OCI-LY7 (cell line): ENCODE measurements around the gene CTBP2. TPM values are rescaled to one million over a fixed set of nuclear protein-coding genes. Genes with fewer than 3 reads are reported as not detected.

Experiments
- BruUV-seq: library from RNA; stranded (reverse); fragments of 400-500 nt; replicated peaks from 2 replicates; lab custom pipeline; 2021; lab: Mats Ljungman, UMichigan
- CTCF ChIA-PET: fragments of 300-600 bp; sonication (Branson Sonifier 250); formaldehyde crosslinking; loops from one replicate; lab custom pipeline; 2022; ENCODE audit warnings: antibody characterized with exemption; ENCODE audit not compliant: unreplicated experiment; lab: Charles Lee
- POLR2A ChIA-PET: fragments of 300-600 bp; sonication (Branson Sonifier 250); formaldehyde crosslinking; loops from one replicate; lab custom pipeline; 2022; ENCODE audit warnings: antibody characterized with exemption; lab: Charles Lee
- DNase-seq: peaks from one replicate; pipeline ENCODE4 v3.0.0-alpha.2; 2015; ENCODE audit warnings: low spot score
- H2AFZ ChIP-seq: fragments of 200-600 bp; sonication (generic), shearing (Covaris generic); 2 replicates; pipeline ENCODE4 v1.6.1; 2014; ENCODE audit warnings: mild to moderate bottlenecking, antibody characterized with exemption, low read length, moderate library complexity
- H3K27ac ChIP-seq: fragments of 200-600 bp; sonication (generic); 2 replicates; pipeline ENCODE4 v1.5.1; 2014; ENCODE audit warnings: mixed run types, low read depth, mild to moderate bottlenecking, moderate library complexity, low read length, inconsistent platforms; ENCODE audit not compliant: poor library complexity, severe bottlenecking
- H3K36me3 ChIP-seq: fragments of 200-600 bp; sonication (generic); 2 replicates; pipeline ENCODE4 v1.6.1; 2014; ENCODE audit warnings: mild to moderate bottlenecking, antibody characterized with exemption, low read length, moderate library complexity, mixed read lengths; ENCODE audit not compliant: insufficient read depth
- H3K4me1 ChIP-seq: fragments of 200-600 bp; sonication (generic); 2 replicates; pipeline ENCODE4 v1.5.1; 2014; ENCODE audit warnings: mild to moderate bottlenecking, low read length; ENCODE audit not compliant: insufficient read depth, poor library complexity, severe bottlenecking
- H3K4me2 ChIP-seq: fragments of 200-600 bp; sonication (generic); 2 replicates; pipeline ENCODE4 v1.6.1; 2014; ENCODE audit warnings: mild to moderate bottlenecking, low read length
- H3K4me3 ChIP-seq: fragments of 200-600 bp; sonication (generic); 2 replicates; pipeline ENCODE4 v1.5.1; 2014; ENCODE audit warnings: mild to moderate bottlenecking, low read depth, low read length; ENCODE audit not compliant: poor library complexity, severe bottlenecking
- H3K79me2 ChIP-seq: fragments of 200-600 bp; sonication (generic); 2 replicates; pipeline ENCODE4 v1.6.1; 2016; ENCODE audit warnings: low read depth, mild to moderate bottlenecking, low read length, moderate library complexity, mixed read lengths; ENCODE audit not compliant: insufficient read depth
- H3K9me2 ChIP-seq: fragments of 200-600 bp; sonication (generic); 2 replicates; pipeline ENCODE4 v1.6.1; 2016; ENCODE audit warnings: mild to moderate bottlenecking, low read length, mixed read lengths; ENCODE audit not compliant: insufficient read depth
- H3K9me3 ChIP-seq: fragments of 200-600 bp; sonication (generic); 2 replicates; pipeline ENCODE4 v1.6.1; 2014; ENCODE audit warnings: mild to moderate bottlenecking, mixed run types, low read length, mixed read lengths
- H4K20me1 ChIP-seq: fragments of 200-600 bp; sonication (generic); 2 replicates; pipeline ENCODE4 v1.6.1; 2014; ENCODE audit warnings: mild to moderate bottlenecking, antibody characterized with exemption, low read length, moderate library complexity, mixed read lengths; ENCODE audit not compliant: insufficient read depth
- CTCF ChIP-seq: fragments of 200-600 bp; sonication (generic); conservative IDR thresholded peaks from 2 replicates; pipeline ENCODE4 v1.5.1; 2014; ENCODE audit warnings: mild to moderate bottlenecking, antibody characterized with exemption, low read length, moderate library complexity, mixed read lengths
- EZH2phosphoT487 ChIP-seq: fragments of 200-600 bp; sonication (generic); IDR thresholded peaks from 2 replicates; pipeline ENCODE4 v1.6.1; 2018; ENCODE audit warnings: low read depth, borderline replicate concordance, mild to moderate bottlenecking, mixed run types, antibody characterized with exemption, low read length, moderate library complexity, mixed read lengths
- intact Hi-C: fragments of 100-400 bp; cut with micrococcal nuclease; formaldehyde crosslinking; loops from one replicate; pipeline ENCODE4 v1.10.0; 2022; ENCODE audit not compliant: unreplicated experiment
- total RNA-seq, 2 experiments: library from RNA; depleted of rRNA in 1 of 2; stranded (reverse); fragments of >200 nt in 1 of 2; shearing (Covaris generic) in 1 of 2; gene quantifications; 2 replicates each; pipeline ENCODE4 v1.2.3, GENCODE V29; 2014 to 2022

The CTBP2 gene
- total RNA-seq, 2 experiments from 2014 or later = not detected

- H4K20me1 ChIP-seq = no peaks in the 10 kb centered on the region
- CTCF ChIA-PET = no interaction called here
- no peaks in the 10 kb centered on the region for H3K79me2 ChIP-seq
- no peak overlapping the region for H2AFZ ChIP-seq
- H3K4me1 ChIP-seq = no peaks in the 10 kb centered on the region
- H3K4me2 ChIP-seq = no peak overlapping the region
- no peak overlapping the region for H3K27ac ChIP-seq
- no peak for TF ChIP-seq EZH2phosphoT487
- TF ChIP-seq CTCF = no peak
- no peaks in the 10 kb centered on the region for H3K9me3 ChIP-seq
- no peak for DNase-seq
- POLR2A ChIA-PET = no interaction called here
- BruUV-seq = no TSS peak
- H3K4me3 ChIP-seq = no peak overlapping the region
- H3K9me2 ChIP-seq = no peaks in the 10 kb centered on the region
- no peaks in the 10 kb centered on the region for H3K36me3 ChIP-seq
- intact Hi-C loops = no loop called here
Observed at GRCh38 chr10:125032474-125033020, 127.8 kb downstream of the CTBP2 start.

GRCh38 chr10:125030567-125031197 lies 129.7 kb downstream of the CTBP2 start:
- intact Hi-C loops = no loop called here
- H3K4me3 ChIP-seq = no peak overlapping the region
- no peaks in the 10 kb centered on the region for H3K9me3 ChIP-seq
- H2AFZ ChIP-seq = no peak overlapping the region
- H3K27ac ChIP-seq = no peak overlapping the region
- no peaks in the 10 kb centered on the region for H3K9me2 ChIP-seq
- H3K36me3 ChIP-seq = no peaks in the 10 kb centered on the region
- no TSS peak for BruUV-seq
- TF ChIP-seq CTCF = peak; percentile 59
- no peak for TF ChIP-seq EZH2phosphoT487
- H3K4me2 ChIP-seq = no peak overlapping the region
- DNase-seq = peak; percentile 11
- ChIA-PET POLR2A (interaction anchor here (0.7 kb wide), 1 partner anchor 17 kb away, joined by 5 read pairs; no protein-coding TSS in a partner anchor), CTCF (no interaction called here)
- no peaks in the 10 kb centered on the region for H3K79me2 ChIP-seq
- H3K4me1 ChIP-seq = peaks cover under 1% of the 10 kb centered on the region
- no peaks in the 10 kb centered on the region for H4K20me1 ChIP-seq

GRCh38 chr10:125029584-125030242 lies 130.7 kb downstream of the CTBP2 start:
- BruUV-seq = no TSS peak
- Histone ChIP-seq H4K20me1 (no peaks in the 10 kb centered on the region), H3K36me3 (no peaks in the 10 kb centered on the region), H3K9me2 (no peaks in the 10 kb centered on the region), H2AFZ (no peak overlapping the region), H3K4me1 (peaks cover 10% of the 10 kb centered on the region), H3K4me3 (no peak overlapping the region), H3K79me2 (no peaks in the 10 kb centered on the region), H3K9me3 (no peaks in the 10 kb centered on the region), H3K4me2 (no peak overlapping the region), H3K27ac (no peak overlapping the region)
- no peak for DNase-seq
- ChIA-PET POLR2A (interaction anchor here (0.7 kb wide), 1 partner anchor 423 kb away, joined by 5 read pairs; no protein-coding TSS in a partner anchor), CTCF (no interaction called here)
- intact Hi-C loops = no loop called here
- TF ChIP-seq EZH2phosphoT487 = no peak
- no peak for TF ChIP-seq CTCF
